HFFc6 (cell line): ENCODE data around the gene PHLDA1. TPM values are rescaled to one million over a fixed set of nuclear protein-coding genes. Genes with fewer than 3 reads are reported as not detected.
A peak's percentile ranks its signal among the peaks of the same experiment; 100 is the strongest.

ENCODE experiments used
- DNase-seq: peaks from one replicate; pipeline ENCODE4 v3.0.0-alpha.2; 2018
- H3K27ac Mint-ChIP-seq: 2 replicates; pipeline ENCODE4 v1.8.0; 2020; ENCODE audit warnings: mild to moderate bottlenecking, mixed read lengths
- H3K27me3 Mint-ChIP-seq: 2 replicates; pipeline ENCODE4 v1.8.0; 2021; ENCODE audit warnings: mild to moderate bottlenecking, moderate library complexity, mixed read lengths; ENCODE audit not compliant: insufficient read depth
- H3K36me3 Mint-ChIP-seq: 2 replicates; pipeline ENCODE4 v1.8.0; 2021; ENCODE audit warnings: low read depth, mixed read lengths
- H3K4me1 Mint-ChIP-seq: 2 replicates; pipeline ENCODE4 v1.8.0; 2020; ENCODE audit warnings: low read depth, mixed read lengths
- H3K4me3 Mint-ChIP-seq: 2 replicates; pipeline ENCODE4 v1.8.0; 2020; ENCODE audit warnings: mild to moderate bottlenecking, moderate library complexity, mixed read lengths
- H3K9me3 Mint-ChIP-seq: 2 replicates; pipeline ENCODE4 v1.8.0; 2020; ENCODE audit warnings: mild to moderate bottlenecking, mixed read lengths
- CTCF ChIP-seq: fragments of 200-600 bp; sonication (generic); IDR thresholded peaks from 2 replicates; pipeline ENCODE4 v1.5.0; 2021; ENCODE audit warnings: antibody characterized with exemption, mild to moderate bottlenecking
- long read RNA-seq: library from polyadenylated mRNA; unstranded; transcript quantifications from one replicate; pipeline ENCODE4 v2.0.0, GENCODE V29; 2019
- total RNA-seq, 6 experiments: library from RNA; stranded (reverse); fragmentation: NEBNext Ultra II Directional; extraction: Animal tissue kit (Norgen Biotek cat#: 25700); gene quantifications; 2 replicates in 1 of 6; 3 replicates in 5 of 6; pipeline ENCODE4 v1.2.3, GENCODE V29; 2021

Gene PHLDA1
- 10 to 100 TPM; 49.2 to 81.5 (median 76.2) TPM for total RNA-seq
- long read RNA-seq, full-length matches to known transcripts: 87 of 104 reads
- long read RNA-seq, partial matches to known transcripts: 0 of 104 reads
- long read RNA-seq, other reads (novel, unspliced or antisense): 17 of 104 reads

- peaks cover 50% of the 10 kb centered on the region for H3K4me1 Mint-ChIP-seq
- peak; percentile 83 for TF ChIP-seq CTCF
- peak within 1 kb of the TSS; percentile 98 for H3K4me3 Mint-ChIP-seq
- peaks cover 41% of the 10 kb centered on the region for H3K36me3 Mint-ChIP-seq
- peaks cover 17% of the 10 kb centered on the region for H3K9me3 Mint-ChIP-seq
- peak; percentile 97 for DNase-seq
- H3K27ac Mint-ChIP-seq: peak within 1 kb of the TSS; percentile 97
- H3K27me3 Mint-ChIP-seq: peaks cover 19% of the 10 kb centered on the region
Measured at GRCh38 chr12:76031414-76032042, at the start of gene PHLDA1. PHLDA1 (minus strand) TSS chr12:76031776.

- Mint-ChIP-seq H3K4me3 (peak overlapping the region; percentile 26), H3K27me3 (peaks cover 2% of the 10 kb centered on the region), H3K4me1 (peaks cover 75% of the 10 kb centered on the region), H3K36me3 (peaks cover 37% of the 10 kb centered on the region), H3K27ac (peak overlapping the region; percentile 16; the same call in 1 of the 2 replicates), H3K9me3 (0 out of 2 replicates have a peak, but pooled peaks cover 4% of the 10 kb centered on the region)
- peak; percentile 63 for TF ChIP-seq CTCF
- no peak for DNase-seq
Measured at GRCh38 chr12:76080729-76081415, 49.3 kb upstream of the PHLDA1 start.

GRCh38 chr12:76080017-76080728 is 48.6 kb upstream of the PHLDA1 start:
- Mint-ChIP-seq H3K4me1 (peaks cover 71% of the 10 kb centered on the region), H3K27me3 (peaks cover 2% of the 10 kb centered on the region), H3K4me3 (peak overlapping the region; percentile 0; the same call in 1 of the 2 replicates), H3K27ac (peak overlapping the region; percentile 60; the same call in 1 of the 2 replicates), H3K9me3 (0 out of 2 replicates have a peak, but pooled peaks cover 4% of the 10 kb centered on the region), H3K36me3 (peaks cover 37% of the 10 kb centered on the region)
- TF ChIP-seq CTCF: no peak
- DNase-seq: peak; percentile 58

GRCh38 chr12:76078748-76079147 is 47.2 kb upstream of the PHLDA1 start:
- Mint-ChIP-seq H3K9me3 (0 out of 2 replicates have a peak, but pooled peaks cover 4% of the 10 kb centered on the region), H3K4me1 (peaks cover 76% of the 10 kb centered on the region), H3K27ac (peak overlapping the region; percentile 10), H3K27me3 (no peaks in the 10 kb centered on the region; the same call in 1 of the 2 replicates), H3K4me3 (no peak overlapping the region), H3K36me3 (peaks cover 42% of the 10 kb centered on the region)
- no peak for TF ChIP-seq CTCF
- DNase-seq: no peak

GRCh38 chr12:76075448-76075847 is 43.9 kb upstream of the PHLDA1 start:
- H3K4me3 Mint-ChIP-seq: no peak overlapping the region
- no peaks in the 10 kb centered on the region; the same call in 1 of the 2 replicates for H3K27me3 Mint-ChIP-seq
- H3K27ac Mint-ChIP-seq: peak overlapping the region; percentile 55; the same call in 1 of the 2 replicates
- TF ChIP-seq CTCF: no peak
- DNase-seq: no peak
- 0 out of 2 replicates have a peak, but pooled peaks cover 4% of the 10 kb centered on the region for H3K9me3 Mint-ChIP-seq
- peaks cover 53% of the 10 kb centered on the region for H3K36me3 Mint-ChIP-seq
- H3K4me1 Mint-ChIP-seq: peaks cover 78% of the 10 kb centered on the region
